IMR-90 (cell line): ENCODE data around the gene FMN1. TPM values are rescaled to one million over a fixed set of nuclear protein-coding genes. Genes with fewer than 3 reads are reported as not detected.
A peak's percentile ranks its signal among the peaks of the same experiment; 100 is the strongest.

Source experiments
- ATAC-seq: fragments of 200-7000 bp; cut with Tn5 transposase; 2 replicates; pipeline ENCODE4 v1.9.1; 2020; ENCODE audit warnings: low read depth, mild to moderate bottlenecking, moderate library complexity
- BruUV-seq: library from RNA; stranded (reverse); fragments of 400-500 nt; replicated peaks from 2 replicates; lab custom pipeline; 2021; lab: Mats Ljungman, UMichigan
- CTCF ChIA-PET: fragments of 300-600 bp; formaldehyde crosslinking; extraction: SDS; loops from one replicate; lab custom pipeline; 2021; ENCODE audit warnings: antibody characterized with exemption; lab: Yijun Ruan, JAX
- POLR2A ChIA-PET: fragments of 300-600 bp; sonication (Branson Sonifier 250); formaldehyde crosslinking; loops from one replicate; lab custom pipeline; 2022; ENCODE audit warnings: antibody characterized with exemption; ENCODE audit not compliant: unreplicated experiment; lab: Charles Lee
- DNase-seq: peaks from one replicate; pipeline ENCODE4 v3.0.0; 2013
- H2AFZ ChIP-seq: replicated peaks from 2 replicates; pipeline ENCODE3; 2013; ENCODE audit warnings: low read length, mild to moderate bottlenecking; ENCODE audit not compliant: poor library complexity
- H2AK5ac ChIP-seq: 2 replicates; pipeline ENCODE4 v1.6.1; 2013; ENCODE audit warnings: low read depth, low read length, inconsistent platforms
- H2AK9ac ChIP-seq: replicated peaks from 2 replicates; pipeline ENCODE3; 2013; ENCODE audit warnings: mild to moderate bottlenecking, low read depth, low read length, moderate library complexity; ENCODE audit not compliant: poor library complexity
- H2BK120ac ChIP-seq: 2 replicates; pipeline ENCODE4 v1.6.1; 2013; ENCODE audit warnings: low read depth, low read length, inconsistent platforms
- H2BK15ac ChIP-seq: 3 replicates; pipeline ENCODE4 v1.6.1; 2013; ENCODE audit warnings: low read depth, low read length, inconsistent platforms
- H2BK20ac ChIP-seq: 2 replicates; pipeline ENCODE4 v1.6.1; 2013; ENCODE audit warnings: low read depth, mild to moderate bottlenecking, inconsistent platforms, low read length, moderate library complexity
- H2BK5ac ChIP-seq: 2 replicates; pipeline ENCODE4 v1.6.1; 2013; ENCODE audit warnings: mild to moderate bottlenecking, low read depth, low read length, inconsistent platforms; ENCODE audit not compliant: poor library complexity, severe bottlenecking
- H3K14ac ChIP-seq: replicated peaks from 2 replicates; pipeline ENCODE4 v1.6.1; 2013; ENCODE audit warnings: low read depth, low read length, inconsistent platforms
- H3K18ac ChIP-seq: 2 replicates; pipeline ENCODE4 v1.6.1; 2013; ENCODE audit warnings: low read depth, low read length, control low read depth
- H3K23ac ChIP-seq: 2 replicates; pipeline ENCODE4 v1.6.1; 2013; ENCODE audit warnings: low read depth, low read length, inconsistent platforms
- H3K27ac ChIP-seq: 2 replicates; pipeline ENCODE4 v1.5.1; 2013; ENCODE audit warnings: mild to moderate bottlenecking, control low read depth, low read length; ENCODE audit not compliant: insufficient read depth
- H3K27me3 ChIP-seq: 2 replicates; pipeline ENCODE4 v1.6.1; 2013; ENCODE audit warnings: low read length; ENCODE audit not compliant: control insufficient read depth, insufficient read depth
- H3K36me3 ChIP-seq: 2 replicates; pipeline ENCODE4 v1.6.1; 2013; ENCODE audit warnings: low read length, mixed read lengths; ENCODE audit not compliant: control insufficient read depth, insufficient read depth
- H3K4ac ChIP-seq: 2 replicates; pipeline ENCODE4 v1.6.1; 2013; ENCODE audit warnings: low read depth, low read length, inconsistent platforms
- H3K4me1 ChIP-seq: 2 replicates; pipeline ENCODE4 v1.6.1; 2013; ENCODE audit warnings: low read length, mixed read lengths; ENCODE audit not compliant: control insufficient read depth, insufficient read depth
- H3K4me2 ChIP-seq: 2 replicates; pipeline ENCODE4 v1.6.1; 2013; ENCODE audit warnings: low read depth, mild to moderate bottlenecking, control low read depth, low read length, moderate library complexity
- H3K4me3 ChIP-seq: 2 replicates; pipeline ENCODE4 v1.5.1; 2013; ENCODE audit warnings: low read depth, mild to moderate bottlenecking, control low read depth, low read length, moderate library complexity; ENCODE audit not compliant: insufficient read depth
- H3K56ac ChIP-seq: 2 replicates; pipeline ENCODE4 v1.6.1; 2013; ENCODE audit warnings: low read length, inconsistent platforms; ENCODE audit not compliant: insufficient read depth; ENCODE audit errors: extremely low read depth
- H3K79me1 ChIP-seq, 2 experiments: 2 replicates each; pipeline ENCODE4 v1.6.1; 2013; ENCODE audit warnings: low read length in 2 of 2, inconsistent platforms in 1 of 2, low read depth in 1 of 2
- H3K9ac ChIP-seq: 2 replicates; pipeline ENCODE4 v1.6.1; 2013; ENCODE audit warnings: low read depth, low read length, control low read depth
- H3K9me1 ChIP-seq: 2 replicates; pipeline ENCODE4 v1.6.1; 2013; ENCODE audit warnings: low read length, inconsistent platforms; ENCODE audit not compliant: insufficient read depth
- H3K9me3 ChIP-seq: 2 replicates; pipeline ENCODE4 v1.6.1; 2013; ENCODE audit warnings: low read length; ENCODE audit not compliant: control insufficient read depth, insufficient read depth
- H4K20me1 ChIP-seq: 2 replicates; pipeline ENCODE4 v1.6.1; 2013; ENCODE audit warnings: low read length, inconsistent platforms; ENCODE audit not compliant: insufficient read depth
- H4K5ac ChIP-seq: 2 replicates; pipeline ENCODE4 v1.6.1; 2013; ENCODE audit warnings: mild to moderate bottlenecking, low read depth, low read length, control low read depth
- H4K8ac ChIP-seq, 2 experiments: 2 replicates each; pipeline ENCODE4 v1.6.1; 2013; ENCODE audit warnings: low read depth in 2 of 2, low read length in 2 of 2, control low read depth in 1 of 2, inconsistent platforms in 1 of 2
- H4K91ac ChIP-seq: 2 replicates; pipeline ENCODE4 v1.6.1; 2013; ENCODE audit warnings: low read depth, low read length, inconsistent platforms; ENCODE audit not compliant: insufficient read depth
- BHLHE40 ChIP-seq: fragments of 150-350 bp; IDR thresholded peaks from 2 replicates; pipeline ENCODE4 v1.6.1; 2016; ENCODE audit warnings: mild to moderate bottlenecking, low read depth, low read length
- CEBPB ChIP-seq: IDR thresholded peaks from 2 replicates; pipeline ENCODE4 v1.6.1; 2012; ENCODE audit warnings: low read depth, low read length, improper control_type of control experiment
- CTCF ChIP-seq: conservative IDR thresholded peaks from 2 replicates; pipeline ENCODE4 v1.5.1; 2012; ENCODE audit warnings: mild to moderate bottlenecking, low read depth, low read length, improper control_type of control experiment
- ELK1 ChIP-seq: fragments of 150-350 bp; IDR thresholded peaks from 2 replicates; pipeline ENCODE4 v1.6.1; 2016; ENCODE audit warnings: low read depth, mild to moderate bottlenecking, low read length, moderate library complexity, borderline replicate concordance
- FOS ChIP-seq: fragments of 150-350 bp; IDR thresholded peaks from 2 replicates; pipeline ENCODE4 v1.6.1; 2016; ENCODE audit warnings: low read depth, low read length
- MAFK ChIP-seq: IDR thresholded peaks from 2 replicates; pipeline ENCODE4 v1.6.1; 2012; ENCODE audit warnings: low read depth, low read length, improper control_type of control experiment
- MAZ ChIP-seq: IDR thresholded peaks from 2 replicates; pipeline ENCODE4 v1.6.1; 2012; ENCODE audit warnings: low read depth, mild to moderate bottlenecking, low read length, improper control_type of control experiment, moderate library complexity, borderline replicate concordance
- MXI1 ChIP-seq: IDR thresholded peaks from 2 replicates; pipeline ENCODE4 v1.6.1; 2012; ENCODE audit warnings: low read depth, mild to moderate bottlenecking, low read length, moderate library complexity, borderline replicate concordance
- NFE2L2 ChIP-seq: fragments of 150-350 bp; IDR thresholded peaks from 2 replicates; pipeline ENCODE4 v1.6.1; 2016; ENCODE audit warnings: low read depth, mild to moderate bottlenecking, low read length
- RAD21 ChIP-seq: IDR thresholded peaks from 2 replicates; pipeline ENCODE4 v1.6.1; 2012; ENCODE audit warnings: low read length, improper control_type of control experiment
- RCOR1 ChIP-seq: IDR thresholded peaks from 2 replicates; pipeline ENCODE4 v1.6.1; 2012; ENCODE audit warnings: mild to moderate bottlenecking, low read length, improper control_type of control experiment; ENCODE audit not compliant: insufficient replicate concordance
- RFX5 ChIP-seq: IDR thresholded peaks from 2 replicates; pipeline ENCODE4 v1.8.0; 2012; ENCODE audit warnings: low read depth, mild to moderate bottlenecking, low read length, moderate library complexity
- USF2 ChIP-seq: fragments of 150-350 bp; IDR thresholded peaks from 2 replicates; pipeline ENCODE4 v1.6.1; 2017; ENCODE audit warnings: mild to moderate bottlenecking, antibody characterized with exemption, low read length, low read depth
- WGBS, 2 experiments: methylation state at CpG; one replicate each; pipeline versions ENCODE4 v1.1.5 to v1.1.7; 2013; ENCODE audit warnings: missing lambda C conversion rate in 2 of 2; ENCODE audit not compliant: insufficient read length in 1 of 2; ENCODE audit errors: extremely low coverage in 2 of 2; 5-methylcytosine and 5-hydroxymethylcytosine counted together
- dilution Hi-C: fragments of 300-500 bp; cut with HindIII; formaldehyde crosslinking; loops from one replicate; pipeline ENCODE4 v1.14.3; 2018; ENCODE audit warnings: low sequenced_read_pairs; ENCODE audit not compliant: unreplicated experiment
- in situ Hi-C: fragments of 300-500 bp; cut with MboI; formaldehyde crosslinking; loops from 3 replicates; pipeline ENCODE4 v1.14.3; 2019; ENCODE audit warnings: low sequenced_read_pairs, inconsistent platforms, mixed read lengths
- intact Hi-C: fragments of 100-400 bp; cut with micrococcal nuclease; formaldehyde crosslinking; loops from 2 replicates; pipeline ENCODE4 v1.10.0; 2022
- polyA plus RNA-seq, 3 experiments: library from polyadenylated mRNA; depleted of rRNA; stranded (reverse); fragments of >200 nt; gene quantifications; 2 replicates each; pipeline ENCODE4 v1.2.3, GENCODE V29; 2012; ENCODE audit warnings: low replicate concordance in 1 of 3
- total RNA-seq: library from RNA; depleted of rRNA; stranded (reverse); fragments of >200 nt; gene quantifications from 2 replicates; pipeline ENCODE4 v1.2.3, GENCODE V29; 2012

Gene FMN1
- total and polyA plus RNA-seq, 2 of the 4 experiments (the other 2 are of a cell fraction), result 7.3 to 17.6 TPM

- Histone ChIP-seq H3K4me3 (peak overlapping the region; percentile 17; the same call in 1 of the 2 replicates), H3K4ac (peak overlapping the region; percentile 96), H4K20me1 (no peaks in the 10 kb centered on the region), H3K9me3 (no peaks in the 10 kb centered on the region), H3K9ac (peak overlapping the region; percentile 13; the same call in 1 of the 2 replicates), H2AK5ac (peak overlapping the region; percentile 65), H3K14ac (peak overlapping the region; percentile 97), H3K4me1 (peaks cover 6% of the 10 kb centered on the region), H3K4me2 (peak overlapping the region; percentile 66), H3K18ac (peak overlapping the region; percentile 49; the same call in 1 of the 2 replicates), H3K79me1 (peaks cover 11 to 42% of the 10 kb centered on the region in 2 experiments), H3K9me1 (peaks cover 13% of the 10 kb centered on the region), H3K56ac (peak overlapping the region; percentile 57), H3K36me3 (no peaks in the 10 kb centered on the region), H2BK120ac (peak overlapping the region; percentile 97), H3K27me3 (no peaks in the 10 kb centered on the region), H2BK5ac (peak overlapping the region; percentile 81), H4K5ac (peak overlapping the region; percentile 0; the same call in 1 of the 2 replicates), H2AFZ (peak overlapping the region; percentile 75), H2BK15ac (peak overlapping the region; percentile 91; the same call in 2 of the 3 replicates), H4K8ac (peak overlapping the region; percentile 79 to 92), H2BK20ac (peak overlapping the region; percentile 93), H2AK9ac (peak overlapping the region; percentile 10), H4K91ac (peak overlapping the region; percentile 96), H3K23ac (peak overlapping the region; percentile 9), H3K27ac (peak overlapping the region; percentile 35)
- BruUV-seq, result no TSS peak
- dilution Hi-C loops (no loop called here), in situ Hi-C loops (loop anchor here (5.0 kb wide), 1 partner anchor 34 kb away; no protein-coding TSS in a partner anchor), intact Hi-C loops (no loop called here)
- ChIA-PET POLR2A (interaction anchor here (0.6 kb wide), 1 partner anchor 127 kb away, joined by 7 read pairs; no protein-coding TSS in a partner anchor), CTCF (interaction anchor here (1.1 kb wide), 2 partner anchors 11 to 41 kb away, joined by 3 read pairs; no protein-coding TSS in a partner anchor)
- 32% methylated on average over 4 of the region's 13 CpGs; no CpG with 5 or more reads in 1 of the 2 experiments for WGBS, 2 experiments
- ATAC-seq (peak; percentile 86), DNase-seq (peak; percentile 98)
- TF ChIP-seq MAZ, result no peak
- 0 out of 2 replicates have a peak, but pooled peaks have one; percentile 2 for TF ChIP-seq RAD21
- TF ChIP-seq CEBPB, result peak; percentile 44; the same call in 1 of the 2 replicates
- no peak for TF ChIP-seq BHLHE40
- TF ChIP-seq MAFK, result 0 out of 2 replicates have a peak, but pooled peaks have one; percentile 29
- TF ChIP-seq RFX5, result no peak
- no peak for TF ChIP-seq CTCF
- TF ChIP-seq NFE2L2, result no peak
- TF ChIP-seq USF2, result no peak
- TF ChIP-seq RCOR1, result no peak
- TF ChIP-seq FOS, result no peak
- TF ChIP-seq ELK1, result no peak
- TF ChIP-seq MXI1, result no peak
Measured at GRCh38 chr15:33126559-33127290, 67.8 kb downstream of the FMN1 start.
